Epidermal melanocyte (primary cell): ENCODE measurements around the gene IFIH1.

Source experiments
- DNase-seq: peaks from one replicate; pipeline ENCODE4 v3.0.0; 2011; ENCODE audit warnings: low spot score; ENCODE audit not compliant: insufficient read length

The IFIH1 gene

GRCh38 chr2:162258686-162259085 lies 59.8 kb downstream of the IFIH1 start:
- DNase-seq = no peak

GRCh38 chr2:162258169-162258568 lies 60.3 kb downstream of the IFIH1 start:
- no peak for DNase-seq

- DNase-seq = no peak
Measured at GRCh38 chr2:162257425-162257824, 61.1 kb downstream of the IFIH1 start.

GRCh38 chr2:162256591-162256991 lies 61.9 kb downstream of the IFIH1 start:
- DNase-seq = no peak

GRCh38 chr2:162254236-162254871 lies 64.1 kb downstream of the IFIH1 start:
- DNase-seq = no peak

GRCh38 chr2:162253435-162253834 lies 65.0 kb downstream of the IFIH1 start:
- DNase-seq = no peak

- no peak for DNase-seq
Measured at GRCh38 chr2:162252153-162252552, 66.3 kb downstream of the IFIH1 start.

- DNase-seq = no peak
Measured at GRCh38 chr2:162245781-162246180, 72.7 kb downstream of the IFIH1 start.

- DNase-seq = no peak
Measured at GRCh38 chr2:162245061-162245460, 73.4 kb downstream of the IFIH1 start.

GRCh38 chr2:162244541-162245031 lies 73.9 kb downstream of the IFIH1 start:
- no peak for DNase-seq

GRCh38 chr2:162243715-162244114 lies 74.8 kb downstream of the IFIH1 start:
- no peak for DNase-seq

- no peak for DNase-seq
Measured at GRCh38 chr2:162243294-162243693, 75.2 kb downstream of the IFIH1 start, which contains the start of gene FAP. Gene FAP (minus strand): TSS chr2:162243445. CDS start chr2:162243327, 118 bp downstream.

- DNase-seq = no peak
Measured at GRCh38 chr2:162242586-162243280, 75.8 kb downstream of the IFIH1 start.

- DNase-seq = no peak
Measured at GRCh38 chr2:162241571-162241970, 76.9 kb downstream of the IFIH1 start.

GRCh38 chr2:162234620-162235462 lies 83.6 kb downstream of the IFIH1 start:
- DNase-seq = no peak

GRCh38 chr2:162233197-162233596 lies 85.3 kb downstream of the IFIH1 start:
- no peak for DNase-seq

GRCh38 chr2:162232671-162233070 lies 85.8 kb downstream of the IFIH1 start:
- DNase-seq = peak; percentile 22

GRCh38 chr2:162232027-162232426 lies 86.5 kb downstream of the IFIH1 start:
- DNase-seq = no peak

- no peak for DNase-seq
Measured at GRCh38 chr2:162230761-162231160, 87.7 kb downstream of the IFIH1 start.

GRCh38 chr2:162226836-162227235 lies 91.6 kb downstream of the IFIH1 start:
- no peak for DNase-seq

- no peak for DNase-seq
Measured at GRCh38 chr2:162221064-162221463, 97.4 kb downstream of the IFIH1 start.

- no peak for DNase-seq
Measured at GRCh38 chr2:162220368-162220767, 98.1 kb downstream of the IFIH1 start.
